AG04450 (cell line): Measurements from ENCODE around the gene ERCC6L2. TPM values are rescaled to one million over a fixed set of nuclear protein-coding genes. Genes with fewer than 3 reads are reported as not detected.

Experiments
- CTCF ChIA-PET: fragments of 300-600, 350-600 bp; formaldehyde crosslinking; extraction: SDS; loops from one replicate; lab custom pipeline; 2022; ENCODE audit warnings: antibody characterized with exemption, inconsistent platforms; lab: Charles Lee
- POLR2A ChIA-PET: fragments of 350-600 bp; formaldehyde crosslinking; extraction: SDS; loops from one replicate; lab custom pipeline; 2021; ENCODE audit warnings: antibody characterized with exemption, inconsistent platforms; lab: Yijun Ruan, JAX
- DNase-seq: peaks from one replicate; pipeline ENCODE4 v3.0.0-alpha.2; 2011; ENCODE audit warnings: low read depth, low spot score
- H3K27ac ChIP-seq: one replicate; pipeline ENCODE4 v1.5.1; 2012; ENCODE audit warnings: low read depth, low read length, control low read depth
- H3K27me3 ChIP-seq: one replicate; pipeline ENCODE4 v1.6.0; 2012; ENCODE audit warnings: low read length; ENCODE audit not compliant: control insufficient read depth, insufficient read depth
- H3K4me3 ChIP-seq: 2 replicates; pipeline ENCODE4 v1.5.1; 2011; ENCODE audit warnings: mild to moderate bottlenecking, low read depth, low read length, control low read depth
- H3K9me3 ChIP-seq: 2 replicates; pipeline ENCODE4 v1.5.1; 2012; ENCODE audit warnings: low read length; ENCODE audit not compliant: control insufficient read depth, insufficient read depth
- CTCF ChIP-seq: IDR thresholded peaks from 2 replicates; pipeline ENCODE4 v1.5.1; 2011; ENCODE audit warnings: low read depth, low read length, control low read depth, inconsistent platforms
- polyA plus RNA-seq: library from polyadenylated mRNA; depleted of rRNA; stranded (reverse); fragments of >200 nt; gene quantifications from 2 replicates; pipeline ENCODE4 v1.2.3, GENCODE V29; 2011

The ERCC6L2 gene
- polyA plus RNA-seq, 1 experiment = 39.1 TPM

- ChIA-PET CTCF (no interaction called here), POLR2A (no interaction called here)
- DNase-seq = no peak
- no peaks in the 10 kb centered on the region for H3K27me3 ChIP-seq
- TF ChIP-seq CTCF = no peak
- no peaks in the 10 kb centered on the region for H3K9me3 ChIP-seq
- no peak overlapping the region for H3K4me3 ChIP-seq
- no peak overlapping the region for H3K27ac ChIP-seq
Observed at GRCh38 chr9:95930277-95930676, 54.8 kb downstream of the ERCC6L2 start.

GRCh38 chr9:95935861-95936578 lies 60.5 kb downstream of the ERCC6L2 start:
- ChIA-PET POLR2A (no interaction called here), CTCF (no interaction called here)
- Histone ChIP-seq H3K4me3 (no peak overlapping the region), H3K27ac (no peak overlapping the region), H3K27me3 (no peaks in the 10 kb centered on the region), H3K9me3 (no peaks in the 10 kb centered on the region)
- TF ChIP-seq CTCF = no peak
- DNase-seq = no peak

DNA sequence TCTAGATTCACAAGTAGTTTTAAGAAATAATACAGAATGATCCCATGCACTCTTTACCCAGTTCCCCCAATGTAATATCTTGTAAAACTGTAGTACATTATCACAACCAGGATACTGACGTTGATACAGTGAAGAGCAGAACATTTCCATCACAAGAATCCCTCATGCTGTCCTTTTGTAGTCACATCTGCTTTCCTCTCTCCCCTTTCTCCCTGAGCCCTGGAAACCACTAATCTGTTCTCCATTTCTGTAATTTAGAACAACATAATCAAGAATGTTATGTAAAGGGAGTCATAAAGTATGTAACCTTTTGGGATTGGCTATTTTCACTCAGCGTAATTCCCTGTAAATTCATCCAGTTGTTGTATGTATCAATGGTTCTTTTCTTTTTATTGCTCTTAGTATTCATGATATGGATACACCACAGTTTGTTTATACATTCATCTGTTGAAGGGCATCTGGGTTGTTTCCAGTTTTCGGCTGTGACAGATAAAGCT lies 61.1 kb downstream of the ERCC6L2 start:
- no peak for DNase-seq
- no peak overlapping the region for H3K27ac ChIP-seq
- no peaks in the 10 kb centered on the region for H3K9me3 ChIP-seq
- H3K4me3 ChIP-seq = no peak overlapping the region
- ChIA-PET CTCF (interaction anchor here (1.2 kb wide), 1 partner anchor 10 kb away, joined by 4 read pairs; no protein-coding TSS in a partner anchor), POLR2A (no interaction called here)
- no peak for TF ChIP-seq CTCF
- H3K27me3 ChIP-seq = no peaks in the 10 kb centered on the region

DNA sequence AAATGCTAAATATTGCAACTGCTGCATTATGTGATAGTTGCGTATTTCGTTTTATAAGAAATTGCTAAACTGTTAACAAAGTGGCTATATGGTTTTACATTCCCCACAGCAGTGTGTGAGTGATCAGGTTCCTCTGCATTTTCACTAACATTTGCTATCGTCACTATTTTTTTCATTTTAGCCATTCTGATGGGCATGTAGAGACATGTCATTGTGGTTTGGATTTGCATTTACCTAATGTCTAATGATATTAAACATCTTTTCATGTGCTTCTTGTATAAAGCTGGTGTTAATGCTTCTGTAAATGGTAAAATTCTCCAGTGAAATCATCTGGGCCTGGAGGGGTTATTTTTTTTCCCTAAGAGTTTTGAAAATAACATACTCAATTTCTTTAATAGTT lies 61.6 kb downstream of the ERCC6L2 start:
- Histone ChIP-seq H3K27ac (no peak overlapping the region), H3K27me3 (no peaks in the 10 kb centered on the region), H3K4me3 (no peak overlapping the region), H3K9me3 (no peaks in the 10 kb centered on the region)
- POLR2A ChIA-PET = no interaction called here
- CTCF ChIA-PET = interaction anchor here (1.0 to 1.2 kb wide), 2 partner anchors 11 to 26 kb away, joined by 3 to 4 read pairs; no protein-coding TSS in a partner anchor
- DNase-seq = no peak
- no peak for TF ChIP-seq CTCF

DNA sequence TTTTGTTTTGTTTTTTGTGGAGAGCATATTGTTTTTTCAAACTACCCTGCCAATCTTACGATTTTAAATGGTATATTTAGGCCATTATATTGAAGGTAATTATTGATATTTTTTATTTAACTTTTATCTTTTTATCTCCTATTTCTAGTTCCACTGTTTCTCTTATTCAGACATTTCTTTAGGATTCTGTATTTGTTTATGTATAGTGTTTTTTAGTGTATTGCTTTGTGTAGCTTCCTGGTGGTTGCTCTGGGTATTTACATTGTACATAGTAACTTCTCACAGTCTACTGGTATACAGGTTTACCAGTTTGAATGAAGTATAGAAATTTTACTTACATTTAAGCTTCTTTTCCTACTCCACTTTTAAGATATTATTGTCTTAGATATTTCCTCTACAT lies 63.2 kb downstream of the ERCC6L2 start:
- ChIA-PET POLR2A (no interaction called here), CTCF (interaction anchor here (1.2 kb wide), 1 partner anchor 211 kb away, joined by 3 read pairs; no protein-coding TSS in a partner anchor)
- Histone ChIP-seq H3K9me3 (no peaks in the 10 kb centered on the region), H3K27ac (no peak overlapping the region), H3K4me3 (no peak overlapping the region), H3K27me3 (no peaks in the 10 kb centered on the region)
- DNase-seq = no peak
- TF ChIP-seq CTCF = no peak
